Stimulated activated CD4-positive, alpha-beta T cell treated with anti-CD3 and anti-CD28 coated beads, Interleukin-4, amount 100 ng/mL, for 24 hours (primary cell): ENCODE data around the gene CFTR.

ENCODE experiments used
- DNase-seq: peaks from one replicate; pipeline ENCODE4 v3.0.0-alpha.2; 2020

The CFTR gene

GRCh38 chr7:117654780-117655179 is 175.0 kb downstream of the CFTR start:
- no peak for DNase-seq

DNA sequence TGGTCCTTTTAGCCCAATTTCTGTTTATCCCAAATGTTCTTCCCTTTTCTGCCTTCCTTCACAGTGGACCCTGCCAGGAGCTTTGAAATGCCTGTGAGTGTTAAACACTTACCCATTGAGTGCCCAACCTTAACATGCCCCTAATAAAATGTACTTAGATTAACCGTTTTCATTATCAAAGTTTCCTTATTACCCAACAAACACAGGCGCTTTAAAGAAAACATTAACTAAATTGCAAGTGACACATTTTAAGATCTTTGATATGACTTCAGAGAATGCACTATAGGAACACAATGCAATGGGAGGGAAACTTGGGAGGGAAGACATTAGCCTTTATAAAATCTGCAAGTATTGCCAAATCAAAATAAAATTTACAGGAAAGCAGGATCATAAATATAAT is 177.0 kb downstream of the CFTR start:
- no peak for DNase-seq

DNA sequence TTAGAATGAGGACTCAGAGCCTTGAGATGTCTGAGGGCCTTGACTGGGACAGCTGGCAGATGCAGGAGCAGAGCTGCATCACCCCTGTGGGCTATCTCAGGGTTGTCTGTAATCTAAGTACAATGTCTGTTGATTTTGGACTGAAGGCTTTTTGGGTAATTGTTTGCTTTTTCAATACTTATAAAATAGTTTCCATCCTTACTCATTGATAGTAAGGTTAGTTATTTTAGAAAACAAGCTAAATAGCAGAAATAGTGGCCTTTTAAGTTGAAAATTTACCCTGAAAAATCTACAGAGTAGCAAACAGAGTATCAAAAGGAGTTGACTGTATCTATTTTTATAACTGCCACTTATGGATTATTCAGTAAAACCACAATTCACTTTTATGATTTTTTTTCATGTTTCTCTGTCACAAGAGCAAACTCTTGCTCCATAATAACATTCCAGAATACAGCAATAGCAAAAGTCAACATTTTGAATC is 179.7 kb downstream of the CFTR start:
- no peak for DNase-seq

- DNase-seq, result no peak
Observed at GRCh38 chr7:117661328-117661727, 181.5 kb downstream of the CFTR start.

GRCh38 chr7:117664047-117664446 is 184.2 kb downstream of the CFTR start:
- no peak for DNase-seq

GRCh38 chr7:117665368-117665767 is 185.5 kb downstream of the CFTR start:
- no peak for DNase-seq

- no peak for DNase-seq
Observed at GRCh38 chr7:117666031-117666430, 186.2 kb downstream of the CFTR start.

DNA sequence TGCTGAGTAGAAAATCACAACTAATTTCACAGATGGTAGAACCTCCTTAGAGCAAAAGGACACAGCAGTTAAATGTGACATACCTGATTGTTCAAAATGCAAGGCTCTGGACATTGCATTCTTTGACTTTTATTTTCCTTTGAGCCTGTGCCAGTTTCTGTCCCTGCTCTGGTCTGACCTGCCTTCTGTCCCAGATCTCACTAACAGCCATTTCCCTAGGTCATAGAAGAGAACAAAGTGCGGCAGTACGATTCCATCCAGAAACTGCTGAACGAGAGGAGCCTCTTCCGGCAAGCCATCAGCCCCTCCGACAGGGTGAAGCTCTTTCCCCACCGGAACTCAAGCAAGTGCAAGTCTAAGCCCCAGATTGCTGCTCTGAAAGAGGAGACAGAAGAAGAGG is 186.9 kb downstream of the CFTR start:
- no peak for DNase-seq

- DNase-seq, result no peak
Observed at GRCh38 chr7:117667456-117667855, 187.6 kb downstream of the CFTR start.

DNA sequence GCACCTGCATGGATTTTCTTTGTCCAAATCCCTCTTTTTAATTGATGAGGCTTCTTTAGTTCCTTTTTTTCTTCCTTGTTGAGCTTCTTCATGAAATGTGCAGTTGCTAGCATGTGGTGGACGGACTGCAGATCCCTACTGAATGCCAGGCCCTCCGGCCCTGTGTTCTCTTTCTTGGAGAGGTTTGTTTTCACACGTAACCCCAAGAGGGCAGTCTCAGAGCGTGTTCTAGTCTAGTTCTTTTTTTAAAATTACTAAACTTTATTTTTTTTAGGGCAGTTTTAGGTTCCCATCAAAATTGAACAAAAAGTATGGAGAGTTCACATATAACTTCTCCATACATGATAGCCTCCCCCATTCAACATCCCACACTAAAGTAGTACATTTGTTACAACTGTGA is 190.0 kb downstream of the CFTR start:
- no peak for DNase-seq

- DNase-seq, result no peak
Observed at GRCh38 chr7:117672453-117672852, 192.6 kb downstream of the CFTR start.

GRCh38 chr7:117673367-117673766 is 193.5 kb downstream of the CFTR start:
- DNase-seq, result no peak

GRCh38 chr7:117673839-117674238 is 194.0 kb downstream of the CFTR start:
- DNase-seq, result no peak

GRCh38 chr7:117674617-117675016 is 194.8 kb downstream of the CFTR start:
- DNase-seq, result no peak

DNA sequence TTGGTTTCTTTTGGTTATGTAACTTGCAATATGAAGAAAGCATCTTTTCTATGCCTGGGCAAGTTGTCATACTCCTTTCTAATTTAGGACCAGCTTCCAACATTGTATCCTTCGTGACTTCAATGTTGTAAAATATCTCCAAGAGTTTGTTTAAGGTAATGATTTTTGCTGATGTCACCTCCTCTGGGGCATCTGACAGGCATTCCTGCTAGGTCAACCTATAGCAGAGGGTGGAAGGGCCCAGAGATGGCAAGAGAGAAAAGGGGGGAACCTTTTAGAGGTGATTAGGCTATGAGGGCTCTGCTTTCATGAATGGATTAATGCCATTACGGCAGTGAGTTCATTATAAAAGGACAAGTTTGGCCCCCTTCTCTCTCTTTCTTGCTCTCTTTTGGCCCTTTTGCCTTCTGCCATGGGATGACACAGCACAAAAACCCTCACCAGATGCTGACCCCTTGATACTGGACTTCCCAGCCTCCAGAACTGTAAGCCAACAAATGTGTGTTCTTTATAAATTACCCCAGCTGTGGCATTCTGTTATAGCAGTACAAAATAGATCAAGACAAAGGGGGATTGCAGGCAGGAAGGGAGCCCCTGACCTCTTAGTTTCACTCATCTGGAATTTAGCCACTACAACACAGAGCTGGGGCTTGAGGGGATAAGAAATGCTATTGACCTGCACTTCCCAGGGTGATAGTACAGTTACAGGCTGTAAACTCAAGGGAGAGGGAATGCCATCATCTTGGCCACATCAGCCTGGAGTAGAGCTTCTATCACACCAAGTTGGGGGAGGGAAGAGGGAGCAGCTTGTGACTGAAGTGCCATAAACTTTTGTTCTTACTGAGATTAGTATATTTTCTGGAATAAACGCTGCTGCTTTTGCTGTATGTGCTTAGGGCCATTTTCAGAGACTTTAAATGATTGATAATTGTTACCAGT is 195.9 kb downstream of the CFTR start:
- no peak for DNase-seq

DNA sequence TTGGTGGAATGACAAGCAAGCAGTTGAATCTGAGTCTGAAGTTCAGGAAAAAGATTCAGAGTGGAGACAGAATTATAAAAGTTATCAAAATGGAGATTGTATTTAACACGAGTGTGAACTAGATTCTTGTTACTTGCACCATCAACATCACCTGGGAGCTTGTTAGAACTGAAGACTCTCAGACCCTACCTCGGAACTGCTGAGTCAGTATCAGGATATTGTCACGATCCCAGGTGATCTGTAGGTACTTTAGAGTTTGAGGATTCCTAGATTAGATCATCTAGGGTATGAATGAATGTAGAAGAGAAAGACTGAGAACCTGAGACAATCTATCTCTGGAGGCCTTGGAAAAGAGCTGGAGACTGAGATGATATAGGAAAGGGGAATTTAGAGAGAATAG is 199.3 kb downstream of the CFTR start:
- no peak for DNase-seq

GRCh38 chr7:117682681-117683385 is 203.0 kb downstream of the CFTR start:
- DNase-seq, result no peak

DNA sequence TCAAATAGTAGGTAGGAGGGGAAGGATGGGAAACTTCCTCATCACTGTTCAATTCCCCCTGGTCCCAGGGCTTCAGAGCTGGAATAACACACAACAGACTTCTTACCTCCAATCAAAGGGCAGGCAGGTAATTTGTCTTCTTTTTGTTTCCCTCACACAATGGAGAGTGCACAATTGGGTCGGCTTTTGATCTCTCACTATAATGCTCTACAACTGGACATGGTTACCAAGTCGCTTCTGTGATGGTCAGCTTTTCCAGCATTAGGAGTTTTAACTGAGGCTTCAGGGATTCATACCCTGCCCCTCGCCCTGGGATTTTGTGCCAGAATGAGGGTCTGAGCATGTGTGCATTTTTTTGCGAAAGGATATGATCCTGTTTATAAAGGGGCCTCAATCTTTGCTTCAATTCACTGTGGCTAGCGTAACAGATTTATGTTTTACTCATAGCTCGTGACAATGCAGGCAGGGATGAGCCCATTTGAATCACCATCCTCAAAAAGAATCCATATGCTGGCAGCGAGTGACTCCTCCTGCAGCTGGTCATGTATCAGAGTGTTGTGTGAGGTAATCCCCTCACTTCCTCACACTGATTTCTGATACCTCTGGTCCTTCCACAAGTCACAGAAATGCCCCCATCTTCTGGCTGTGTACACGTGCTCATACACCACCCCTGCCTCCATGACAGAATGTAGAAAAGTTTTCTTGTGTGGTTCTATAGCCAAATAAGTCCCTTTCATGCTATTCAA is 203.8 kb downstream of the CFTR start:
- no peak for DNase-seq

DNA sequence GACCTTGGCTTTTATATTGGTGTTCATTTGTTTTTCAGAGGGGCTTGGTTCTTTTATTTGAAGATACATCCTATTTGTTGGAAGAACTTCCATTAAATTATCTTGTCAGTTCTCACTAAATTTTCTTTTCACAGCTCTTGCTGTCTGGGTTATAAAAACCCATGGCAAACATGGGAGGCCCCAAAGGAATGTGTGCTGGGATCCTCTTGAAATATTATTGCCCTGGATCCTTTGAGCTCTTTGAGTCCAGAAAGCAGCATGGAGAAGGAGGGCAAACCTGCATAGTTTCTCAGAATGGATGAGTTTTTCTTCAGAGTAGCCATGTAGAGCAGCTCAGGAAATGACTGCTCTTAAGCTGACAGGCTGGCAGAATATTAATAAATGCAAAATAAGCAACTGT is 206.0 kb downstream of the CFTR start:
- DNase-seq, result no peak

DNA sequence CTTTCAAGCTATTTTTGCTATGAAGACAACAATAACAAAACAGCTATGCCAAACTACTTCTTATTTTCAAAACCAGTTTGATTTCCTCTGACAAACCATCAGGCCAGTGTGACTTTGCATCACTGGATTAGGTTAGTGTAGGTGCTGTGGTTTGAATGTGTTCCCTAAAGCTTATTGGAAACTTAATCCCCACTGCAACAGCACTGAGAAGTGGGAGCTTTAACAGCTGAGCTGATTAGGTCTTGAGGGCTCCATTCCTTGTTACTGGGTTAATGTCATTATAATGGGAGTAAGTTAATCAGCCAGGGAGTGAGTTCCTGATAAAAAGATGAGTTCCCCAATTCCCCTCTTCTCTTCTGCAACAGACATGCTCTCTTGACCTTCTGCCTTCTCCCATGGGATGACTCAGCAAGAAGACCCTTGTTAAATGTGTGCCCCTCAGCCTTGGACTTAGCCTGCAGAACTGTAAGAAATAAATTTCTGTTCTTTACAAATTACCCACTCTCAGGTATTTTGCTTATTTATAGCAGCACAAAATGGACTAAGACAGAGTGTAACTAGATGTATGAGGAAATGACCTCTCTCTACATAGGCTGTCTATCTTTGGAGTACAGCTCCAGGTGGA is 206.6 kb downstream of the CFTR start:
- no peak for DNase-seq

DNA sequence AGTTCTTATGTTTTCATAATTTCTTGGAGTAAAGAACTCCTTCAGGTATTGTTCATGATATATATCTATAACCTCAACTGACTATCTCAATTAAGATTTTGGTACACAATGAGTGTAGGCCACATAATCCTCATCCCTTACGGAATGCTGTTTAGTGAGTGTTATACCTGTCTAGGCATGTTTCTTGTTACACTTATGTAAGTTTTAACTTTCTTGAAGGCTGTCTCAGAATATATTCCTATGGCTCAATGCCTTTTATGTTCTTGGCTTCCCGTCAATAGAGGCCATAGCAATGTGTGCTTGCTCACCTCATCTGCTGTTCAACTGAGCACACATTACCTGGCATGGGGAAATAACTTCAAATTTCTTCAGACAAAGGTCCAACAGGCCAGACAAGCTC is 208.3 kb downstream of the CFTR start:
- no peak for DNase-seq

GRCh38 chr7:117689406-117689805 is 209.6 kb downstream of the CFTR start:
- DNase-seq, result no peak

- DNase-seq, result no peak
Observed at GRCh38 chr7:117690147-117690546, 210.3 kb downstream of the CFTR start.
